NCI-H146 (cell line): ENCODE data around the gene KLHL2.

Source experiments
- DNase-seq: peaks from one replicate; lab custom pipeline; 2025; lab: John Stamatoyannopoulos, UW

Gene KLHL2

GRCh38 chr4:165288639-165289422 is 81.5 kb downstream of the KLHL2 start:
- no peak for DNase-seq

GRCh38 chr4:165289423-165289785 is 82.0 kb downstream of the KLHL2 start:
- no peak for DNase-seq

DNA sequence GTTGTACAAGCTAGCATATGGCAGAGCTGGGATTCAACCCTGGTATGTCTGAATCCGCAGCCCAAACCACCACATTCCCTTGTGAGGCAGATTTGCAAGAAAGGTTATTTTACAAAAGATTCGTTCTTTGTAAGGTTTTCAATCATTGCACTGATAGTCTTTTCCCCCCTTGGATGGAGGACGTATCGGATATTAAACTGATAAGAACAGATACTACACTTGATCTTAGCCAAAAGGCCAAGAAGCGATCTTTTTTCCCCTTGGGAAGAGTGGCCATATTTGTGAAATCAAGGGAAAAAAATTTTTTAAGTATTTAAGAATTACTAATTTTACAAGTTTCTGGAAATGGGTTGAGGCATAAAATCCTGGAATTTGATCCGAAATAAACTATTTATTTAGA is 85.7 kb downstream of the KLHL2 start:
- DNase-seq = no peak

DNA sequence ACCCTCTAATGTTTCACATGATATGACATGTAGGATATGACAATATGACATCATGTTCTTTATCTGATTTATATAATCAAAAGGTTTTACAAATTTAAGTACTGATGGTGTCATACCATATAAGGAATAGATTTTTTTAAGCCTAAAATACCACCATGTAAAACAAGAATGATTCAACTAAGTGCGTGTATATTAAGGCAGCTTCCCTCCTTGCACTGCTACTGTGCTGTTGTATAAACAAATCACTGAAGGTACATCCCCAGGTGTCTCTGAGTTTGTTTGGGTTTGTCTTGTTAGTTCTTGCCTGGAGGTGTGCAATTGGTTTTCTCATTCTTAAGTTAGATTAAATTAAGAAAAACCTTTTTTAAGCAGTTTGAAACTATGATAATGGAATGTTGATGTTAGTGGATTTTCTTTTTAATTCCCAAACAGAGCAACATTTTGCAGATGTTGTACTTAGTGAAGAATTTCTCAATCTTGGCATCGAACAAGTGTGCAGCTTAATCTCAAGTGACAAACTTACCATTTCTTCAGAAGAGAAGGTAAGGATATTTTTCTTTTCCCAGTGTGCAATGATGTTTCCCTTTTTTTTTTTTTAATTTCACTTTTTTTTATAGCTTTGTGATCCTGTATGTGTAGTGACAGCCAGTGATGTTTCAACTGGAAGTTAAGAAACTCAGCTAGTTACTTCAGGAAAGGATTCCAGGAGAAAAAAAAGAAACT is 86.7 kb downstream of the KLHL2 start:
- DNase-seq = no peak

DNA sequence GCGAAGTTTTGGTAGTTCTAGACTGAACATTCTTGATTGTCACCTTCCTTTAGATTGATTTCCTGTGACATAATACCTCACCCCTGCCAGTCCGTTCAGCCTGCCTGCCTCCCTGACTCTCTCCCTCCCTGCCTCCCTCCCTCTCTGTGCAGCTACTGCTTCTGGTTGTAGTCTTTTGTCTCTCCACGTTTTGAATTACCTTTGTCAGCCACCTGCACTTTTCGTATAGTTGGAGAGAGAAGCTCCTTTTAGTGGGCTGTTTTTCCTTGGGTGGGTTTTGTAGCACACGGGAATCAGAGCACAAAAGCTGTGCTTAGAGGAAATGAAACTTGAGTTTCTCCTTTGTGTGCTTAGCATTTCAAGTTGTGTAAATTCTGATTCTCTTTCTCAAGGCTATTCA is 87.5 kb downstream of the KLHL2 start:
- DNase-seq = peak; percentile 1

GRCh38 chr4:165297626-165298025 is 90.3 kb downstream of the KLHL2 start:
- no peak for DNase-seq

DNA sequence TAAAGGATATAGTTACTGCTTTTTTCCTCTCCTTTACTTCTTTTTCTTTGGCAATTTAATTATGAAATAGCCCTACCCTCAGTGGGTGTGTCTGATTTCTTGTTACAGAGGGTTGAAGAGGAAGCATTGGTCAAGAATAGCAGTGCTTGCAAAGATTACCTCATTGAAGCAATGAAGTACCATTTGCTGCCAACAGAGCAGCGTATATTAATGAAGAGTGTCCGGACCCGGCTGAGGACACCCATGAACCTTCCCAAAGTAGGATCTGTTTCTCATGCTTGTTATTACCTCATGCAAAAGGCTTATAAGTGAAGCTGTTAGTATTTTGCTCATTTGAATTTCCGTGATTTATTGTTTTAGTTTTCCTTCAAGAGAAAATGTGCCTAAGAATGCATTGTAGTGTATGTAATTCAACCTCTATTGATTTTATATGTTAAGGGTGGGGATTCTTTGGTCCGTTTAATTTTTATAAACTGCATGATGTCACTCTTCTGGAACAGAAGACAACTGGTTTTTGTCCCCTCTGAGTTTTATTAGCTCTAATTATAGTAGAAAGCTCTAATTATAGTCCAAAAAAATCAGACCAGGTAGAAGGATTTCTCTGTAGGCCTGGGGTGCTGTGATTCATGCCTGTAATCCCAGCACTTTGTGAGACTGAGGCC is 92.2 kb downstream of the KLHL2 start:
- DNase-seq = peak; percentile 12

- no peak for DNase-seq
These were observed 94.5 kb downstream of the KLHL2 start for GRCh38 chr4:165301833-165302232.

- no peak for DNase-seq
These were observed 95.3 kb downstream of the KLHL2 start for GRCh38 chr4:165302658-165303057.

GRCh38 chr4:165308166-165308565 is 100.8 kb downstream of the KLHL2 start:
- DNase-seq = no peak

DNA sequence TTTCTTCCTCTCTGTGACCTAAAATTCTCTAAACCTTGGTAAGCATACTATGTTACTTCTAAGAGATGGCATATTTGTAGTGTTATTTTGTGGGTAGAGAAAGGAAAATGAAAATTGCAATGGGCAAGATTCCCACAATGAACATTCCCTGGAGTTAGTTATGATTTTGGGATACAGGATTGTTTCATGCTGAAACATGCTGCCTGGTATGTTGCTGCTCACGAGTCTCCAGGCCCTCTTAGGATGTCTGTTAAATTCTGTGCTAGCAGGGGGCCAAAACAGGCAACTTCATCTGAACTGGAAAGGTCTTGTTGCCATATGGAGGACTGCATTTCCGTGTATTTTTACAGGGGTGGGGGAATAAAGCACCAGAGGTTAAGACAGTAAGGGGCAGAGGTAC is 101.2 kb downstream of the KLHL2 start:
- DNase-seq = no peak

DNA sequence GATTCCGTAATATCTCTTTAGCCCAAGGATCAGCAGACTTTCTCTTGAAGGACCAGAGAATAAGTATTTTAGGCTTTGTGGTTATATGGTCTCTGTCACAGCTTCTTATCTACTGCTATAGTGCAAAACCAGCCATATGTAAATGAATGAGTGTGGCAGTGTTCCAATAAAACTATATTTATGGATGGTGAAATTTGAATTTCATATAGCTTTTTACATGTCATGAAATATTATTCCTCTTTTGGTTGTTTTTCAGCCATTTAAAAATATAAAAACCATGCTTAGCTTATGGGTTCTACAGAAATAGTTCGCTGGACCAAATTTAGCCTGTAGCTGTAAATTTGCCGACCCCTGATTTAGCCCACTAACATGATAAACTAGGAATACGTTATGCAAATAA is 102.1 kb downstream of the KLHL2 start:
- DNase-seq = no peak

DNA sequence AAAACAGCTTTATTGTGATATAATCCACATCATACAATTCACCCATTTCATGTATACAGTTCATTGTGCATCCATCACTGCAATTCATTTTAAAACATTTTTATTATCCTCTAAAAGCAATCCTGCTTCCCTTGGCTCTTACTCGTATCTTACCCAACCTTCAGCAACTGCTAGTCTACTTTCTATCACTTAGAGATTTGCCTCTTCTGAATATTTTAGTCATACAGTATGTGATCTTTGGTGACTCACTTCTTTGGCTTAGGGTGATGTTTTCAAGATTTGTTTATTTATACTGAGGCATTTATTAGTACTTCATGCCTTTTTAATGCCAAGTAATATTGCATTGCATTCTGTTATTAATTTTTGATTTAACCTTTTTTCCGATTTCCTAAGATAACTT is 105.1 kb downstream of the KLHL2 start:
- DNase-seq = no peak

GRCh38 chr4:165319030-165319429 is 111.7 kb downstream of the KLHL2 start:
- no peak for DNase-seq

GRCh38 chr4:165319509-165319908 is 112.1 kb downstream of the KLHL2 start:
- no peak for DNase-seq

- DNase-seq = no peak
These were observed 117.0 kb downstream of the KLHL2 start for GRCh38 chr4:165324236-165324917.

DNA sequence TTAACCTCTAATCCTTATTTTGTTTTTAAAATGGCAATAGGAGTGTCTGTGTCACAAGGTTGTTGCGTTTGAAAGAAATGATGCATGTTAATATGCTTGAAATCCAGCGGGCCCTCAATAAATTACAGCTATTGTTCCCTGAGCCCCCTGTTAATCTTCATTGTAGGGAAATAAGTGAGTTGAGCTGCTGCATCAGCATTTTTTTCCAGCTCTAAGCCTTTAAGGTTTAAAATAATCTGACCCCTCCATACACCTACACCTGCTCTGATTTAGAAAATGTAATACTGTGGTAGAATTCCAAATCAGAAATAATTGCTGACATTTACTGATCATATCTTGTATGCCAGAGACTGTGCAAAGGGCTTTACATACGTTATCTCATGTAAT is 117.5 kb downstream of the KLHL2 start:
- no peak for DNase-seq

DNA sequence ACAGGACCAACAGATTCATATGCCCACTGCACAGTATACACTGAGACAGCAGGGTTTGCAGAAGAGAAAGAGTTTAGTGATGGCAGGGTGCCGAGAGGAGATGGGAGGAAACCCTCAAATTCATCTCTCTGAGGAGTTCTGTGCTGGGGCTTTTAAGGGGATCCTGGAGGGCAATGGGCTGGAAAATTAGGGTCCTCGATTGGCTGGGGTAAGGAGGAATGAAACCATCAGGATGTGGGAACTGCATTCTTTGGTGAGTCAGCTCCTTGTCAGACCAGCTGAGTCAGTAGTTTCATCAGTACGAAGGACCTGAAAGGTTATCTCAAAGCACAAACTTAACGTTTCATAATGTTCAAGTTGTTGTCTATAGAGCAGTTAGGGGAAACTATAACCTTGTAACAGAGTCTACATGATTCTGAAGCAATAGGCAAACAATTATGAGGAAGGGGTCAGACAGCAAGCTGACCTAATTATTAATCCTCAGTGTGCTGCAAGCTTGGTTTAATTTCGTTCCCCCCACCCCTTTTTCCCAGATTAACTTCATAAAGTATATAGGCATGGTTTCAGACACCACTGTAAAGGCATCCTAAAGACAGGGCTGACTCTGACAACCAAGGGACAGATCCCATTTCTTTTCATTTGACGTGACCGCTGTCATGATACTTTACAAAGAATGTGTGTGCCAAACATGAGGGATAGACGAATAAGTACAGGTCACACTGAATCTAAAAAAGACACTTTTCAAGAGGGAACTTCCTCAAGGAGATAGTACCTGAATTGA is 118.6 kb downstream of the KLHL2 start:
- DNase-seq = no peak

- DNase-seq = peak; percentile 20
These were observed 119.5 kb downstream of the KLHL2 start for GRCh38 chr4:165326831-165327210.

GRCh38 chr4:165327211-165328100 is 120.1 kb downstream of the KLHL2 start, which contains the start of gene MSMO1:
TSS of gene MSMO1 (plus strand) at chr4:165327669. CDS start at chr4:165333371, 5,702 bp downstream.
- peak; percentile 98 for DNase-seq

GRCh38 chr4:165328101-165328425 is 120.7 kb downstream of the KLHL2 start:
- no peak for DNase-seq
